RWPE1 (cell line): ENCODE results near the gene EXOG.

ENCODE experiments used
- CTCF ChIA-PET: fragments of 350-600 bp; sonication (Branson Sonifier 250); formaldehyde crosslinking; extraction: SDS; loops from one replicate; lab custom pipeline; 2021; lab: Yijun Ruan, JAX
- POLR2A ChIA-PET: fragments of 400-600 bp; formaldehyde crosslinking; extraction: SDS; loops from one replicate; lab custom pipeline; 2020; ENCODE audit warnings: antibody characterized with exemption; ENCODE audit not compliant: low non-redundant PET; lab: Yijun Ruan, JAX
- DNase-seq: peaks from one replicate; pipeline ENCODE4 v3.0.0; 2012; ENCODE audit warnings: low spot score
- H3K27ac ChIP-seq: fragments of 450-650 bp; 2 replicates; pipeline ENCODE4 v1.5.1; 2017
- TF ChIP-seq, protein P1 (sequence below): fragments of 450-650 bp; conservative IDR thresholded peaks from 2 replicates; pipeline ENCODE4 v1.5.1; 2017; ENCODE audit warnings: low read depth, mild to moderate bottlenecking

Gene EXOG

DNA sequence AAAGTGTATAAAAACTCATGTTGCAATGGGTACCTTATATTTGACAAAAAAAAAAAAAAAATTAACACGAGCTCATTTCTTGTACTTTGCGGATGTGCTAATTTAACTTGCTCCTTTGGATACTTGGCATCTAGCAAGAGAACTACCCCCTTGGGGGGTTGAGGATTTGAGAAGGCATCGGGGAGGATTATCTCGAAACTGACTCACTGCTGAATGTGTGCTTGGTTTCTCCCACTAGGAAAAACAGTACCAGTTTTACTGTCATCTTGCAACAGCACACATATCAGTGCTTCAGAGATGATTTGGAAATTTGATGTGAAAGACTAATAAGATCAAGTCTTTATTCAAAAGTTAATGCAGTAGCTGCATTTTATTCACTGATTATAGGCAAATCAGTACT, 891 bp downstream of the EXOG start:
- H3K27ac ChIP-seq, result no peak overlapping the region
- CTCF ChIA-PET, result interaction anchor here (0.6 to 1.1 kb wide), 3 partner anchors 32 to 633 kb away, joined by 3 to 8 read pairs (median 3); no protein-coding TSS in a partner anchor

DNA sequence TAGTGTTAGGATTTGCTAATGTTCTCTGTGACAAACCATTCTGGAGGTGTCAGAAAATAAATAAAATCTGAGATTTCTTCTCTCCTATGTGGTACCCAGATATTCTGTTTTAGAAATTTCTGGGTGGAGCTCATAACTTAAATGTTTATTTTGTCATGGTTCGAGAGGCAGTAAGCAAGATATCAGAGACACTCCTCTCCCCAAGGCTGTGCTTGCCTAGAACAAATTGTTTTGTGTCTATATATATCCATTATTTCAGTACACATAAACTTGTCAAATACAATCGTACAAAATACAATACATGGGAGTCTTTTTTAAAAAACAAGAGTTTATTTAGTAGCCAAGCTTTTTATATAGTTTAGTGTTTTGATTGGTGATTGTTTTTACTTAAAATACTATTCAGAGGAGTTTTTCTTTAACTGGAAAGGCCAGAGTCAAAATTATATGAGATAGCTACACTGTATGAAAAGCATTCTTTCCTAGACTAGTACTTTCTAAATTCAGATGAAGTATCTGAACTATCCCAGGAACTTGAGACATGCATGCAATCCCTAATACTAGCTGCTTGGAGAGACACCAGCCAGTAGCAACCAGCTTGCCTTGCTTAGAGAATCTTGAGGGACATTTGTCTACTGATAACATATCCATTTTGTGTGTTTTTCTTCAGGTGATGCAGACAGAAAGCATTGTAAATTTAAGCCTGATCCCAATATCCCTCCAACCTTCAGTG, 4.7 kb downstream of the EXOG start:
- ChIA-PET CTCF (no interaction called here), POLR2A (no interaction called here)
- DNase-seq, result no peak
- H3K27ac ChIP-seq, result no peak overlapping the region
- TF ChIP-seq, protein P1, sequence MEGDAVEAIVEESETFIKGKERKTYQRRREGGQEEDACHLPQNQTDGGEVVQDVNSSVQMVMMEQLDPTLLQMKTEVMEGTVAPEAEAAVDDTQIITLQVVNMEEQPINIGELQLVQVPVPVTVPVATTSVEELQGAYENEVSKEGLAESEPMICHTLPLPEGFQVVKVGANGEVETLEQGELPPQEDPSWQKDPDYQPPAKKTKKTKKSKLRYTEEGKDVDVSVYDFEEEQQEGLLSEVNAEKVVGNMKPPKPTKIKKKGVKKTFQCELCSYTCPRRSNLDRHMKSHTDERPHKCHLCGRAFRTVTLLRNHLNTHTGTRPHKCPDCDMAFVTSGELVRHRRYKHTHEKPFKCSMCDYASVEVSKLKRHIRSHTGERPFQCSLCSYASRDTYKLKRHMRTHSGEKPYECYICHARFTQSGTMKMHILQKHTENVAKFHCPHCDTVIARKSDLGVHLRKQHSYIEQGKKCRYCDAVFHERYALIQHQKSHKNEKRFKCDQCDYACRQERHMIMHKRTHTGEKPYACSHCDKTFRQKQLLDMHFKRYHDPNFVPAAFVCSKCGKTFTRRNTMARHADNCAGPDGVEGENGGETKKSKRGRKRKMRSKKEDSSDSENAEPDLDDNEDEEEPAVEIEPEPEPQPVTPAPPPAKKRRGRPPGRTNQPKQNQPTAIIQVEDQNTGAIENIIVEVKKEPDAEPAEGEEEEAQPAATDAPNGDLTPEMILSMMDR, result no peak

More for the DNA sequence above, 891 bp downstream of the EXOG start:
- TF ChIP-seq, protein P1, result no peak
- DNase-seq, result peak; percentile 23
- POLR2A ChIA-PET, result interaction anchor here (0.5 kb wide), 1 partner anchor 788 kb away, joined by 6 read pairs; no protein-coding TSS in a partner anchor

- DNase-seq, result no peak
- no peak overlapping the region for H3K27ac ChIP-seq
- ChIA-PET CTCF (no interaction called here), POLR2A (interaction anchor here (0.5 kb wide), 1 partner anchor 11 kb away, joined by 4 read pairs; the partner anchor contains the start of gene EXOG)
- TF ChIP-seq, protein P1, result no peak
Observed at GRCh38 chr3:38507120-38507519, 11.0 kb downstream of the EXOG start.

DNA sequence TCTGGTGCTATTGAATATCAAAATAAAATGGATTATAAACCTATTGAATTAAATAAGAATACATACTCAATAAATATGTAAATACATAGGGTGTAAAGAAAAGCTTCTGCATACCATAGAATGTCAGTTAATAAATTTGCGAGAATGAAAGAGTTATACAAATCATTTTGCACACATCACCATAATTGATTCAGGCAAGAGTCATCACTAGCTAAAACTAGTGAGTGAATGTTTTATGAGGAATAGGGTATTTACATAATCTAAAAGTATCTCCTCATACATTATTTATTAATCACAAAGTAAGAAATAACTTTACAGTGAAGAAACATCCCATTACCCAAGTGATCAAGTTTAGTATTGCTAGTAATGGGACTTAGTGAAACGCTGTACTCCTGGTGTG, 13.6 kb downstream of the EXOG start:
- POLR2A ChIA-PET, result no interaction called here
- no peak overlapping the region for H3K27ac ChIP-seq

DNA sequence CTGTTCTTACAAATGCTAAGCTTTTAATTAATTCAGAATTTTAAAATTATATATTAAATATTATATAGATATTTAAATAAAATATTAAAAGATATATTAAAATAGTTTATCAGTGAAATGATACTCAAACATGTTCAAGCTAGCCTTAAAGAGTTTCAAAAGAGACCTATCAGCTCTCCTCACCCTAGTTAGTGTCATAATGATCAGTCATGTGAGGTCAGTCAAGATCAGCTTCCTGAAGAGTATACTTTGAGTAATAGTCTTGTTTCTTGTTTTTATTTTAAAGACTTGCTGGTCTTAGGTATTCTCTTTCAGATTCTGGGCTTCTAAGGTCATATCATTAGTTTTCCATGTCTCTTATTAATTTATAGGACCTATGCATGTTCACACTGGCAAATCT, 14.5 kb downstream of the EXOG start:
- no peak for DNase-seq
- POLR2A ChIA-PET, result no interaction called here
- CTCF ChIA-PET, result interaction anchor here (0.8 kb wide), 1 partner anchor 412 kb away, joined by 3 read pairs; no protein-coding TSS in a partner anchor
- no peak overlapping the region for H3K27ac ChIP-seq
- TF ChIP-seq, protein P1, result no peak

More for the DNA sequence above, 13.6 kb downstream of the EXOG start:
- CTCF ChIA-PET, result interaction anchor here (1.0 kb wide), 1 partner anchor 11 kb away, joined by 6 read pairs; no protein-coding TSS in a partner anchor
- TF ChIP-seq, protein P1, result no peak
- no peak for DNase-seq

GRCh38 chr3:38511546-38511945, 15.4 kb downstream of the EXOG start:
- CTCF ChIA-PET, result interaction anchor here (0.6 kb wide), 1 partner anchor 1548 kb away, joined by 3 read pairs; no protein-coding TSS in a partner anchor
- TF ChIP-seq, protein P1, result no peak
- no peak for DNase-seq
- POLR2A ChIA-PET, result no interaction called here
- no peak overlapping the region for H3K27ac ChIP-seq
